Breast epithelium (tissue), 3 donors: ENCODE results near the gene ANKZF1.

Experiments
- POLR2AphosphoS5 ChIP-seq, 3 donors: sonication (generic); formaldehyde crosslinking; IDR thresholded peaks; one replicate each; pipeline ENCODE4 v1.6.1; 2017; ENCODE audit warnings: antibody characterized with exemption in 3 of 3
- TF ChIP-seq, protein P1 (sequence below), 3 donors: fragments of 450-650 bp; IDR thresholded peaks; one replicate each; pipeline ENCODE4 v1.5.1; 2016 to 2017; ENCODE audit warnings: antibody characterized with exemption in 3 of 3, mild to moderate bottlenecking in 3 of 3, moderate library complexity in 3 of 3

DNA sequence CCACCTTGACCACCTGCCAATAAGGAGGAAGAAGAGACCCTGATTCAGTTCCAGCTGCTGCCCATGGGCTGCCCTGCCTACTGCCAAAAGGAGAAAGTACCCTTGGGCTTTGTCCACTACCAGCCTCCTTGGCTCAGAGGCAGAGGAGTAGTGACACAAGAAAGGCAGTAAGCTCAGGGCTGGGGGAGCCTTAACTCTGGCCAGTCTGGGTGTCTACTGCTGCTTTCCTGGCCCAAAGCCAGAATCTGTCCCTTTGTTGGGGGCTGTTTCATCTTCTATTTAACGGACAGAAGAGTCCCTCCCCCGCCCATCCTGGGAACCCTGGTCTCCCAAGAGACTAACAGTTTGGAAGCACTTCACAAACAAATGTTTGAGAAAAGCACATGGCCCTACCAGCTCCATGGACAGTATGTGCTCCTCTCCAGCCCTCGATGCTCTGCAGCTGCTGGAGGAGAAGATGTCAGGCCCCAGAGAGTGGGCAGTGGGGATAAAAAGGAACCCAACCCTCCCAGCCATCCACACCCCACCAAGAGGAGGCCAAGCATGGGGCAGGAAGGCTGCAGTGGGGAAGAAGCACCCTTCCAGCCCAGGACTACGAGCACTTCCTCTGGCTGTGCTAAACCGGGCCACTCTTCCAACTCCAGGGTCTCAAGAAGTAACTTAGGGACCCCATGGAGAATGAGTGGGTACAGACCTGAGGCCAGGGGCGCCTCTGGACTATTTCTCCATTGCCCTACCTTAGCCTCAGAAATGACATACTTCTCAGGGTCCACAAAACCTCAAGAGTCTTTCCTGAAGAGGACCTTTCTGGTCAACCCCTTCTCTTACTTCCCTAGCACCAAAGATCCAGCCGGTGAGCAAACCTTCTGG, 1.3 kb upstream of the ANKZF1 start:
- TF ChIP-seq, protein P1, sequence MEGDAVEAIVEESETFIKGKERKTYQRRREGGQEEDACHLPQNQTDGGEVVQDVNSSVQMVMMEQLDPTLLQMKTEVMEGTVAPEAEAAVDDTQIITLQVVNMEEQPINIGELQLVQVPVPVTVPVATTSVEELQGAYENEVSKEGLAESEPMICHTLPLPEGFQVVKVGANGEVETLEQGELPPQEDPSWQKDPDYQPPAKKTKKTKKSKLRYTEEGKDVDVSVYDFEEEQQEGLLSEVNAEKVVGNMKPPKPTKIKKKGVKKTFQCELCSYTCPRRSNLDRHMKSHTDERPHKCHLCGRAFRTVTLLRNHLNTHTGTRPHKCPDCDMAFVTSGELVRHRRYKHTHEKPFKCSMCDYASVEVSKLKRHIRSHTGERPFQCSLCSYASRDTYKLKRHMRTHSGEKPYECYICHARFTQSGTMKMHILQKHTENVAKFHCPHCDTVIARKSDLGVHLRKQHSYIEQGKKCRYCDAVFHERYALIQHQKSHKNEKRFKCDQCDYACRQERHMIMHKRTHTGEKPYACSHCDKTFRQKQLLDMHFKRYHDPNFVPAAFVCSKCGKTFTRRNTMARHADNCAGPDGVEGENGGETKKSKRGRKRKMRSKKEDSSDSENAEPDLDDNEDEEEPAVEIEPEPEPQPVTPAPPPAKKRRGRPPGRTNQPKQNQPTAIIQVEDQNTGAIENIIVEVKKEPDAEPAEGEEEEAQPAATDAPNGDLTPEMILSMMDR (IDR thresholded peaks at IDR 0.05): no peak
- TF ChIP-seq POLR2AphosphoS5 (IDR thresholded peaks at IDR 0.05): no peak
